ENCODE measurements around the gene CD63.

CD63 gene

GRCh38 chr12:55742719-55743405 is 14.1 kb upstream of the CD63 start, which contains the start of gene GDF11:
Gene GDF11, plus strand, starts transcription at chr12:55743122. Its CDS starts 195 bp downstream, at chr12:55743317.
- H3K27me3 ChIP-seq (ENCODE audit: low read length): no peaks in the 10 kb centered on the region
- H2AFZ ChIP-seq (ENCODE audit: low read depth, low read length, severe bottlenecking): peak within 1 kb of the TSS; percentile 95
- TF ChIP-seq EZH2phosphoT487 (conservative IDR thresholded peaks at IDR 0.05; ENCODE audit: low read length): no peak
- TF ChIP-seq CTCF (IDR thresholded peaks at IDR 0.05; ENCODE audit: insufficient read depth, low read length, poor library complexity, severe bottlenecking): no peak

DNA sequence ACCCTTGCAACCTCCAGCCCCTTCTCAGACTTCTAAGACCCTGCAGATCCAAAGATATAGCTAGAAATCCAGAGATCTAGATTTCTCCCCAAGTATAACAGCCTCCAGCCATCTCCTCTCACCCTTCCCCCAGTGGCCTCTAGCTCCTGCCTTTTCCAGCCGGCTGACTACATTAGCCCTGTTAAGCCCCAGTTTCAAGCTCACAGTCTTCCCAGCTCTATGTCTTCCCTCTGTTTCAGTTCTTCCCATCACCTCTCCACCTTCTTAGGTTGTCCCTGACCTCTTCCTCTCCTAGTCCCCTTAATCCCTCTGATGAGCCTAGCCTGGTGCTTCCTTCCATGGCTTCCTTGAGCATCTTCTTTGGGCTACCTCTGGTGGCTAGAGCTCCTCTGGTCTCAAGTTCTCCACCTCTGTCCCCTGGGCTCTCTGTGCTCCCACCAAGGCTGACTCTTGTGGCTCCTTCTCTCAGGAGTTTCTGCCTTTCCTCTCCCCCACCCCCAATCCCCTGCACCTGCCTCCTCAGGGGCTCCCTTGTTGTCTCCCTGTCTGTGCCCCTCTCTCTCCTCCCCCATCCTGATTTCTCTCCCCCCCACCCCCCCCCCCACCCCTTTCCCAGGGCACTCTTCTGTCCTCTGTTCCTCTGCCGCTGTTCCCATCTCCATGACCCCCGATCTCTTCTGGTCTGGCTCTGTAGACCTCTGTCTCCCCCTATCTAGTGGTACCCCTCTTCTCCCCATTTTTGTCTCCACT is 13.3 kb upstream of the CD63 start:
- H3F3A ChIP-seq (ENCODE audit: insufficient read depth): peaks cover 13% of the 10 kb centered on the region
- H3K79me2 ChIP-seq (ENCODE audit: insufficient read depth, low read length): no peaks in the 10 kb centered on the region
- peak overlapping the region; percentile 95 for H2AFZ ChIP-seq (ENCODE audit: low read depth, low read length, severe bottlenecking)
- no peaks in the 10 kb centered on the region for H3K36me3 ChIP-seq (ENCODE audit: low read length)
- TF ChIP-seq CTCF (IDR thresholded peaks at IDR 0.05; ENCODE audit: insufficient read depth, low read length, poor library complexity, severe bottlenecking): no peak
- TF ChIP-seq EZH2phosphoT487 (conservative IDR thresholded peaks at IDR 0.05; ENCODE audit: low read length): no peak
- H3K4me3 ChIP-seq (ENCODE audit: insufficient read depth, low read length, poor library complexity, severe bottlenecking): no peak overlapping the region
- no peak overlapping the region for H3K27ac ChIP-seq (ENCODE audit: low read depth, low read length)
- no peaks in the 10 kb centered on the region for H3K9me3 ChIP-seq (ENCODE audit: insufficient read depth, low read length)
- H4K20me1 ChIP-seq (ENCODE audit: low read depth, low read length): no peaks in the 10 kb centered on the region
- H3K27me3 ChIP-seq (ENCODE audit: low read length): no peaks in the 10 kb centered on the region
- H3K9ac ChIP-seq (ENCODE audit: low read length): peak overlapping the region; percentile 47; the same call in 1 of the 2 replicates
- no peaks in the 10 kb centered on the region for H3K9me2 ChIP-seq (replicated peaks; ENCODE audit: insufficient read depth, low read length)
- H3K4me2 ChIP-seq (ENCODE audit: low read depth, low read length, poor library complexity, severe bottlenecking): peak overlapping the region; percentile 70

More at GRCh38 chr12:55742719-55743405, 14.1 kb upstream of the CD63 start, which contains the start of gene GDF11:
- Histone ChIP-seq H3K4me3 (ENCODE audit: insufficient read depth, low read length, poor library complexity, severe bottlenecking) (peak within 1 kb of the TSS; percentile 72), H3F3A (ENCODE audit: insufficient read depth) (peaks cover 13% of the 10 kb centered on the region), H3K9me2 (replicated peaks; ENCODE audit: insufficient read depth, low read length) (no peaks in the 10 kb centered on the region), H3K79me2 (ENCODE audit: insufficient read depth, low read length) (no peaks in the 10 kb centered on the region), H3K27ac (ENCODE audit: low read depth, low read length) (no peak within 1 kb of the TSS), H4K20me1 (ENCODE audit: low read depth, low read length) (no peaks in the 10 kb centered on the region), H3K4me2 (ENCODE audit: low read depth, low read length, poor library complexity, severe bottlenecking) (peak within 1 kb of the TSS; percentile 70), H3K9me3 (ENCODE audit: insufficient read depth, low read length) (no peaks in the 10 kb centered on the region), H3K9ac (ENCODE audit: low read length) (peak within 1 kb of the TSS; percentile 65), H3K36me3 (ENCODE audit: low read length) (no peaks in the 10 kb centered on the region)

- no peak for TF ChIP-seq EZH2phosphoT487 (conservative IDR thresholded peaks at IDR 0.05; ENCODE audit: low read length)
- no peak for TF ChIP-seq CTCF (IDR thresholded peaks at IDR 0.05; ENCODE audit: insufficient read depth, low read length, poor library complexity, severe bottlenecking)
- no peak overlapping the region for H2AFZ ChIP-seq (ENCODE audit: low read depth, low read length, severe bottlenecking)
- H3F3A ChIP-seq (ENCODE audit: insufficient read depth): peaks cover 7% of the 10 kb centered on the region
- no peaks in the 10 kb centered on the region for H4K20me1 ChIP-seq (ENCODE audit: low read depth, low read length)
- no peaks in the 10 kb centered on the region for H3K27me3 ChIP-seq (ENCODE audit: low read length)
- no peaks in the 10 kb centered on the region for H3K9me3 ChIP-seq (ENCODE audit: insufficient read depth, low read length)
- no peak overlapping the region for H3K27ac ChIP-seq (ENCODE audit: low read depth, low read length)
- no peaks in the 10 kb centered on the region for H3K36me3 ChIP-seq (ENCODE audit: low read length)
- no peaks in the 10 kb centered on the region for H3K79me2 ChIP-seq (ENCODE audit: insufficient read depth, low read length)
- H3K4me3 ChIP-seq (ENCODE audit: insufficient read depth, low read length, poor library complexity, severe bottlenecking): no peak overlapping the region
- H3K9me2 ChIP-seq (replicated peaks; ENCODE audit: insufficient read depth, low read length): no peaks in the 10 kb centered on the region
- peak overlapping the region; percentile 89 for H3K4me2 ChIP-seq (ENCODE audit: low read depth, low read length, poor library complexity, severe bottlenecking)
- 0 out of 2 replicates have a peak overlapping the region, but pooled peaks have one; percentile 48 for H3K9ac ChIP-seq (ENCODE audit: low read length)
Observed at GRCh38 chr12:55739025-55739378, 10.2 kb upstream of the CD63 start.

Measured in SU-DHL-6 (cell line).